GM19238 (cell line): ENCODE results near the gene HACD2.
"Not testable (repeated sequence)": the region's sequence is repeated elsewhere in the genome, so short reads cannot be mapped to it uniquely, and the experiment has no call there.

ENCODE experiments used
- DNase-seq: peaks from one replicate; pipeline ENCODE4 v3.0.0; 2011; ENCODE audit warnings: low spot score; ENCODE audit not compliant: insufficient read length

The HACD2 gene

DNA sequence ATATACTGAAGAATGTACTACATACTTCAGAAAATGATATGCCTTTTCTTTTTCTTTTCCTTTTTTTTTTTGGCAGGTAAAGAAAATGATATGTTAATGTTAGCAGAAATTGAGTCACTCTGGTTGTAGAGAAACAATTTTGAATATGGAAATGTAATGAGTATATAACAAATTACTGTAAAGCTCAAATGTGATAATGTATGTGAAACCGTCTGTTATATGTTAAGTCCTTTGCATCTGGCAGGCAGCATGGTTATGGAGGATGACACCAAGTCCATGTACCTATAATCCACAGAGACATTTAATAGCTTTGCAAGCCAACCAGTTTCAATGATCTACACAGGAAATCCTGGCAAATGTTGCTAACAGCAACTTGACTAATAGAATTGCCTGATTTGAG, 58.4 kb downstream of the HACD2 start:
- no peak for DNase-seq

DNA sequence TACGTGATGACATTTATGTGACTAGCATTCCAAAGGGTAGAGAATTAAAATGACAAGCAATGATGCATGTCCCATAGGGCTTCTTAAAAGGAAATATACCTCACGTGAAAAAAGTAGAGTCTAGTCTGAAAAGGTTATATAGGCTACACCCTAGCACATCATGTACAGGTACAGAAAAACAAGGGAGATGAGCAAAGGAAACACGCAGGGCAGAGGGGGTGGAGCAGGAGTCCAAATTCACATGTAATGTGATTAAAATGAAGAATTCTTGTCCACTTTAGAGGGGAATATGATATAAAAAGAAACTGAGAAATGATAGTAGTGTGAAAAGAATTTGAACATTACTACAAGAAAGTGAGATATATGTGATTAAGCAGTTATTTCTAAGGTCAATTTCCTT, 59.4 kb downstream of the HACD2 start:
- no peak for DNase-seq

DNA sequence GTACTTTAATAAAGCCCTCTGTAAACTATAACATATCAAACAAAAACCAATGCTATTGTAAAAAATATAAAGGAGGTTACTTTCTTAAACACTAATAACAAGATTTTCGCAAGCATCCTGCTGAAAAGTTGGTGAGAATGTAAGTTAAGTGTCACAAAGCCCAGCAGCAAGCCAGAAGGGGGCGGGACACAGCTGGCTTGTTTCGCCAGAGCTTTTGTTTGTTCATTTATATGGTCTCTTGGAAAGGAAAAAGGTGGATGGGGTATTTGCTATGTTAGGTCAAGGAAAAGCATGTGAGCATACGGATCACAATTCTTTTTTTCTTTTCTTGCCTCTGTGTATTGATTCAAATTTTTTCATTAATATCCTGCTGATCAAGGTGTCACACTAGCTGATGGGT, 59.9 kb downstream of the HACD2 start:
- DNase-seq, result no peak

DNA sequence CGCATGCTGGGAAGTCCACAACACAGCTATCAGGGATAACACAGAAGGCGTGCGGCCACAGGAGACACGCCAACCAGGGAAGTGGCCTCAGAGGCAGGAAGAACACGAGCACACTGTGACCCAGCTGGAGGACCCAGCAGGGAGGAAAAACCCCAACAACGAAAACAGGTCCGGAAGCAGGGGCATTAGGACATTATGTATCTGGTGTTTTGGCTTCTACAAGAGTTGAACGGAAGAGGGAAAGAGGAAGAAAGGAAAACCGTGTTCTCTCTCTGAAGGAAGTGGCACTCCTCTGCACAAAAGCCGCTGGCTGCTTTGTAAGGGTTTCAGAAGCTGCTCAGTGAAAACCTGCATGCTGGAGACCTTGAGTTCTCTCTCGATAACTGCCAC, 61.8 kb downstream of the HACD2 start:
- no peak for DNase-seq

DNA sequence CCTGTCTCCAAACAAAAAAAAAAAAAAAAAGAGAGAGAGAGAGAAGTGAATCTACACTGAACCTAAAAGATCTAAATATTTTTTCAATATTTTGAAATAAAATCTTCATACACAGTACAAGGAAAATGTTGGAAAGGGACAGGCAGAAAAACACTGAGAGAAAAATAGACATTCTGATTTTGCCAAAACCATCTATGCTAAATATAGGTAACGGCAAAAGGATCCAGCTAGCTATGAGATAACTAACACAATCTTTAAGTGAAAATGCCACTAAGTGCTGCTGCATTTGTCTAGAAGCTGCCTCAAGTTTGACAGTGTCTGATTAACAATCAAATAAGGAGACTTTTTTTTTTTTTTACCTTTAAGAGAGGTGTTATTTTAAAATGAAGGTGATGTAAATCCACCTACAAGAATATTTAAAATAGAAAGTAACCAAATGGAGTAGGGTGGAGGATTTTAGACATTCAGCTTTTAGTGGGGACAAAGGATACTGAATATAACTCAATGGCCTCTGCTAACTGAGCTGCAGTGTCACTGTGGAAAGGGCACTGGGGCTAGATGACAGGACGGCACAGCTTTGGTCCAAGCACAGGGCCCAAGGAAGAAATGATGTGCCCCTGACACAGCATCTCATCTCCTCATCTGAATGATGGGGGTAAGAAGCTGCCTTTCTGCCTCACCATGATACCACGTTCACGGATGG, 62.4 kb downstream of the HACD2 start:
- no peak for DNase-seq

DNA sequence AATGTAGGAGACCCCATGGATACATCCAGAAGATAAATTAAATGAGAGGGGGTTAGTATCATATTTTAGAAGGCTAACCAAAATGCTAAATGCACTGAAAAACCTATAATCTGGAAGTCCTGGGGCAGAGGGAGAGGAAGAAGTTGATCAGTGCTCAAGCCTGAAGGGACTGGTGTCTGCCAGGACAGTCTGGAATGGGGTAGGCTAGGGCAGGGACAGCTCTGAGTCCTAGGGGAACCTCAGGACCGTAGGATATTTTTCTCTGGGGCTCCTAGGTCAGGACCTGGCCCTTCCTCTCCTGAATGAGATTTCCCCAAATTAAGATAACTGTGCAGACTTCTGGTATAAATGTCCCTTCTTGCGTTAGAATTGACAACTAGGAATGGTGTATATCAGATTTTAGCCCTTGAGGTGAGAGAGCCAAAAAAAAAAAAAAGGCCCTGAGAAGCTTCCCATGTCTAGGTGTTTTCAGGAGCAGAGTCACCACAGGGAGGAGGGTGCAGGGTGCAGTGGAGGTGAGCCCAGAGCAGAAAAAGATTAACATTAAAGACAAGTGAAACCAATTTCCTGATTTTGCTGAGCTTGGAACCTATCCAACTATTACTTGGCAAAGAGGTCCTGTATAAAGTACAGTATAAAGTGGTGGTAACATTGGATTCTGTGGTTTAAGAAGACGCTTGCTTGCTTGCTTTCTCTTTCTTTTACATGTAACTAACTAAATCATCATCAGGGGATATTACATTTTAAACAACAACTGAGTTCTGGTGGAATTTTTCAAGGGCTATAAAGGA, 63.5 kb downstream of the HACD2 start:
- no peak for DNase-seq

DNA sequence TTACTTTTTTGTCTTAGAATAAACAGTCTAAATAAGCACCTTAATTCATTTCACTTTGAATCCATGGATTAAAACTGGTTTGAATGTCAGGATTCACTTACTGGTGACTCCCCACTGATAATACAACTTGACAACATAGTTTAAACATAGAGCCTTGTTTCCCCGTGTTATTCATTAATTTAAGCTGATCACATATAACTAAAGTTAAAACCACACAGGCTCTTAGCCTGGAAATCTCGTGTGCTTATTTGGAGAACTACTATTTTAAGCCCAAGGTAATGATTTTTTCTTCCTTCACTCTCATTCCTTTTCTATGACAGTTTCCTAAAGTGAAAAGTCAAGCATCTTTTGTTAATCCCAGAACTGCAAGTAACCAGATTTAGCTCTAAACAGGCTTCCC, 64.2 kb downstream of the HACD2 start:
- no peak for DNase-seq

DNA sequence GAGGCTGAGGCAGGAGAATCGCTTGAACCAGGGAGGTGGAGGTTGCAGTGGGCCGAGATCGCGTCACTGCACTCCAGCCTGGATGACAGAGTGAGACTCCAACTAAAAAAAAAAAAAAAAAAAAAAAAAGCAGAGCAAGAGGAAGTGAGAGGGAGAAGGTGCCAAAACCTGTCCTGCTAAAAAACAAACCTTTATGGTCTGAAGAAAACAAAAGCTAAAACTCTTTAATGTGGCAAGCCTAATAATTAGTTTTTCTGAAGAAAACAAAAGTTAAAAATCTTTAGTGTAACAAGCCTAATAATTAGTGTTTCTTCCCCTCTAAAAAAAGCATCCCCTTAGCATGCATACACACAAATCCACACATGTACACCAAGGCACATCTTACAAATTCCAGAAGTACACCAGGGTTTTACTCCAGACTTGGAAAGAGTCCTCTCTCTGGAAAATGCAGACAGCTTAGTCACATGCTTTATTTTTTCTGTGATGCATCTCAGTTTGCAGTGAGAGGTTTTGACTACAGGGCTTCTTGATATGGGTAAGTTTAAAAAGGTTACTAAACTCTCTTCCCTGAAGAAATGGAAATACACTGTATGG, 65.9 kb downstream of the HACD2 start:
- DNase-seq, result no peak

DNA sequence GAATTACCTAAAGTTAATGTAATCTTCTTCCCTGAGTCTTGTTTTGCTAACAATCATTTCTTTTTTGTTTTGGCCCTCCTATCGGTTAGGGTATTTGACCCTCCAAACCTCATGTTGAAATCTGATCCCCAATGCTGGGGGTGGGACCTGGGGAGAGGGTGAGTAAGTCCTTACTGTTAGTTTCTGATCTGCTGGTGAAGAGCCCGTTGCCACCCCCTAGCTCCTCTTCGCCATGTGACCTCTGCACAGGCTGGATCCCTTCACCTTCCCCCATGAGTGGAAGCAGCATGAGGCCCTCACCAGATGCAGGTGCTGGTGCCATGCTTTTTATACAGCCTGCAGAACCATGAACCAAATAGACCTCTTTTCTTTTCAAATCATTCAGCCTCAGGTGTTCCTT, 73.1 kb downstream of the HACD2 start:
- DNase-seq, result no peak

DNA sequence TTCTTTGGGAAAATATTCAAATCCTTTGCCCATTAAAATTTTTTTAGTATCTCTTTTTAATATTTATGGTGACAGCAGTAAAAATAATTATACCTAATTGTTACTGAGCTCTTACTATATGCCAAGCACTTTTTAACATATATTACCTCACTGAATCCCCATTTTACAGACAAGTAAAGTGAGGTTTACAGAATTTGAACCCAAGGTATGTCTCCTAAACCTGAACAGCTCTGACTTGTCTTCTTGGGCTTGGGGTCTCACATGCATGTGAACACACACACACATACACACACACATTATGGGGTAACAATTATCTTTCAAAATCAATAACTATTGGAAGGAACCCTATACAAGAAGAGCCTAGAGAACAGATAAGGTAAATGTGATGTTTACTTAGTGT, 73.8 kb downstream of the HACD2 start:
- no peak for DNase-seq

DNA sequence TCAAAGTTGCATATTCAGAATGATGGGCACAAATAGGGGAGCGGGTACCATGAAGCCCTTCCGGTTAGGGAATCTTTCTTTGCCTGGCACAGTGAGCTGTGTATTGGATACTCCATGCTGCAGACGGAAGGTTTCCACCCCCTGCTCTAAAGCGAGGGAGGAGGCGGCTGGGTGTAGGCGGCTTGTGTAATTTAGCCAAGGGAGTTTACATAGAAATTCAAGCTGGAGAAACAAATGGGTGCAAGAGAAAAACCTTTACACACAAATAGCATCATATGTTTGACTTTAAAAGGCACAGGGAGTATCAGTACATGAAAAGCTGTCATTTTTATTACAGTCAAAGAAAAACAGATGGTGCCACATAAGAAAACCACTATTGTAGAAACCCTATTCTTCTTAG, 76.7 kb downstream of the HACD2 start:
- DNase-seq, result no peak

DNA sequence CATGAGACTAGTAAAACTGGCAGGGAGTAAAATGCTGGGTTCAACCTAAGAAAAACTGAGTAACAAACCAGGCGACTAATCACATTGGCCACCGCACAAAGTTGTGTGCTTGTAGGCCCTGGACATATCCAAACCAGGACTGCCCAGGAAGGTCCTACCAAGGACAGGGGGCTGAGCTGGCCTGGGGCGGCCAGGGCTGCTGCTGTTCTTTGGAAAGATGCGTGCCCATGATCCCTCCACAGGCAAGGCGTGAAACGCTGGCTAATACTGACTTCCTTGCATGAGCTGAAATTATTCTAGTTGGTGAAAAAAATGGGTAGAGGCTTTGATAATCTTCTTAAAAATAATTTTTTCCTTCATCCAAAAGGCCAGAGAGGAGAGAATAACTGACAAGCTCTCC, 79.0 kb downstream of the HACD2 start:
- no peak for DNase-seq

DNA sequence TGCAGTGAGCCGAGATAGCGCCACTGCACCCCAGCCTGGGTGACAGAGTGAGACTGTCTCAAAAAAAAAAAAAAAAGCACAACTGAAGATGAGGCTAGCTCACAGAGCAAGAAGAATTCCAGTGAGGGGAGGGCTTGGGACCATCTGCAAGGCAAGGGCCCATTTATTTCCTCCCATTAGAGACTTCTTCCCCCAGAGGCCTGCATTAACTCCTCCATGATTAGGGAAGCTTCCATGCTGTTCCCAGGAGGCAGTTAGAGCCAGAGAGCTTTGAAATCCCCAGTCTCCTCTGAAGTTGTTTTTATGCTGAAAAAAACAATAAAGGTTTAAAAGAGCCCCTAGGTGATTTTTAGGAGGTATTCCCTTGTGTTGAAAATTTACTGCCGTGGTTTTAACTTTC, 81.7 kb downstream of the HACD2 start:
- no peak for DNase-seq

DNA sequence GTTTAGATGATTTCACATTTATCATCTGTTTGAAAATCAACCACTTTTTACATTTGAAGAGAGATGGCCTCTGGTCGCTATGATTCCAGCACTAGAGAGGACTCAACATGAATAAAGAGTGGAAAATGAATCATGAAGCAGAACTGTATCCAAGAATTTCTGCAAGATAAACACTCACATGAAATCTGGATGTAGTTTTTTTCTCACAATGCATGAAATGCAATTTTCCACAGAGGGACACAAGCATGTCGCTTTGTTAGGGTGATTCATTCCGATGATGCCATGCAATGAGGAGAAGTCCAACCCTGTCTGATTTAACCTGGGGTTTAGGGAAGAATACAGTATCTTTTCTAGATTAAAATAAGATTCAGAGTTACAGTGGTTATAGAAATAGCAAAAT, 85.5 kb downstream of the HACD2 start:
- DNase-seq, result no peak

DNA sequence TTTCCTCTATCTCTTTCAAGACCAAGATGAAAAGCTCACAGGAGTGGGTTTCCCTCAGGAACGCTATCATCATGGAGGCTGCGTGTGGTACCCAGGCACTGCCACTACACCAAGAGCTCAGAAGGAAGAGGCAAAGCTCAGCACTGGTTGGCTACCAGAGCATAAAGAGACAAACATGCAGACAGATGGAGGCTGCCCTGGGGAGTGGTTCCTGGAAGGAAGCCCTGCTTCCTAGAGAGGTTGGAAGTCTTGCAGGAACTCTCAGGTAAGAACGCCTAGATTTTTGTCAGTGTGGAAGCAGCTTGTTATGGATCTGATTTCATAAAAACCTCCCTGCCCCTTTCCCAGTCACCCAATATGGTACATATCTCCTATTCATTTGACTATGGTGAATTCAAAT, 86.1 kb downstream of the HACD2 start:
- no peak for DNase-seq

DNA sequence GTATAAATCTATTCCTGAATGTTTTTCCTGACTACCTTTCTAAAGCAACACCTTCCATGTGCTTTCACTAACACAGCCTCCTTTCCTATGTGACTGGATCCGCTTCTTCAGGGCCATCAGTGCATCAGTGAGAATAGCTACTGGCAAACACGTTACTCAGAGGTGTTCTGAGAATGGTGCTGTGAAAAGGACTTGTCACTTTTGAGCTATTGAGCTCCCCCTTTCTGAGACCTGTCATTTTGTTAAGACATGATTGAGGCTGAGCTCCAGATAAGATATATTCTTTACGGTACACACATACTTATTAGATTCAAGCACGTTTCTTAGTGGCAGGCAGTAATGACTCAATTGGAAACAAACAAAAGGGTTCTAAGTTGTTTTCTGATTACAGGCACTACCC, 90.9 kb downstream of the HACD2 start:
- DNase-seq, result no peak

DNA sequence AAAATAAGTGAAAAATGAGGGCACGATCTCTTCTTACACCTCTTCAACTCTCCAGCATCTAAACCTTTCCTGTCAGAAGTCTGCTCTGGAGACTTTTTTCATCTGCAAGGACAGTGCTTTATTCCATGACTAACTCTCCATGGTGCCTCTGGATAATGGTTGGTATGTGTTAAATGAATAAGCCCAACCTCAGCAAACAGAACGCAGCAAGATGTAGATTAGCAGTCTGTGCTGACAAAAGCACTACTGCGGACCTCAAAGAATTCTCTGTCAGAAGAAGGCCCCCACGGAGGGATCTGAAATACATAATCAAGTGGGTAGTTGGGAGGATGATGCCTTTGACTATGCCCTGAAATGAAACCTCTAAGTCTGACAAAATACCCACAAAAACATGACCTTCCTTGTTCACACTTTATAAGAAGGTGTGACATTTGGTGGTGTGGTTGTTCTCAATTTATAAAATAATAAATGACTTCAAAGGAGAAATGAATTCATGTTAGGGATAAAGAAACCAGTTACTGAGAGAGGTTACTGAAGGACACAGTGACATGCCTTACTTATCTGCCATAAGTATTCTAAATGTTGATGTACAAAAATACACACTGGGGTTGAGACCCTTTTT, 92.8 kb downstream of the HACD2 start:
- DNase-seq, result no peak

DNA sequence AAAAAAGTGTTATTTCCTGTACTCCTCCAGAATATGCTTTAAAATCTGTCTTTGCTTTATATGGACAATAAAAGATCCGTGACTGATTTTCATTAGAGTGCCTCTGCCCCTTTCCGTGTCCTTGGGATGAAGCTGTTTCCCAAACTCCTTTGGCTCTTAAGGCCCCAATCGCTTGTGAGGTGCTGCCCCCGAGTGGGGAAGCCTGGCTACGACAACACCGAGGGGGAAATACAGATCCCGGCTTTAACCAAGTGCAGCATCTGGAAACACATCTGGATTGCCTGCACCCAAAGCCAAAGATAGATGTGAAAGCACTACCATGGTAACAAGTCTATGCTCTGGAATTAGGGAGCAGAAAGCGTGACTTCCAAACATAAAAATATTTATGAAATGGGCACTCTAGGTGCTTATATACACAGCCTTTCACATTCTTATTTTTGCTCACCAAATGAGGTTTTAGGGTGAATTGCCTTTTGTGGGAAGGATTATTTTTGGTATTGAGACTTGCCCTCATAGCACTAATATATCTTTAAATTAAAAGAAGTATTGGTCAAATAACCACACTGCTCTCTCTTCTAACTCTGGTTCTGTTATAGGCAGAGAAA, 95.4 kb downstream of the HACD2 start:
- peak; percentile 39 for DNase-seq

DNA sequence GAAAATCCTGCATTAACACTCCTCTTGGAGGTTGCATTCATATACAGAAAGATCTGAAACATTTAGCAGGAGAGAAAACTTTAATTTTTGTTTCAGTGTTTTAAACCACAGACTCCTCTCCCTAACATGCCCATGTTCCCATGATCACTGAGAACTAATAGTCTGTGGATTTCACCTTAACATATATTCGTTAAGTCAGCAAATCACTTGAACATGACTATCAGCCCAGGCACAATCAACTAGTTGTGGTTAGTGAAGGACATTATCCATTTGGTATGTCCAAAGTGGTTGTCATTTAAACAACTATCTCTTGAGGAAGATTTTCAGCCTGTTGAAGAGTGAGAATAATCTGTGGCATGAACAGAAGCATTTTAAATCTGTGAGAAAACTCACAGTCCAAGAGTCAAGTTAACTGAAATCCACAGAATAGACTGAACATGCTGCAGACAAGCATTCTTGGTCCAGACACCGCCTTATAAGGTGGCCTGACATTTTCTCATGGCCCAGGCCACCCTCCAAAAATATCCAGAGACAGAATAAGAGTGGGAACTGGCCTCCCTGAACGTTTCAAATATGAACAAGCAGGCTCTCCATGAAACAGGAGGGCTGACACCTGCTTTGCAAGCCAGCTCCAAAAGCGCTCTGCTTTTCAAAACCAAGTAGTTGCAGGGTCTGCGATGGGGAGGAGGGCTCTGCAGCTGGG, 96.1 kb downstream of the HACD2 start:
- DNase-seq, result no peak

DNA sequence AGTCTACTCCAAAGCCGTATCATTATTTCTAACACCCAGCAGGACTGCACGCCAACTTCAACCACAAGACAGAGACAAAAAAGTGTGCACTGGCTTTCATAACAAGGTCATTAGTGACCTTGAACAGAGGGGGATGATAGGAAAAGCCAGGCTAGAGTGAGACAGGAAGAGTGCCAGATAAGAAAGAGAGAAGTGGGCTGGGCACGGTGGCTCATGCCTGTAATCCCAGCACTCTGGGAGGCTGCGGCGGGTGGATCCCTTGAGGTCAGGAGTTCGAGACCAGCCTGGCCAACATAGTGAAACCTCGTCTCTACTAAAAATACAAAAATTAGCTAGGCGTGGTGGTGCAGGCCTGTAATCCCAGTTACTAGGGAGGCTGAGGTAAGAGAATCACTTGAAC, 97.8 kb downstream of the HACD2 start:
- not testable (repeated sequence) for DNase-seq

DNA sequence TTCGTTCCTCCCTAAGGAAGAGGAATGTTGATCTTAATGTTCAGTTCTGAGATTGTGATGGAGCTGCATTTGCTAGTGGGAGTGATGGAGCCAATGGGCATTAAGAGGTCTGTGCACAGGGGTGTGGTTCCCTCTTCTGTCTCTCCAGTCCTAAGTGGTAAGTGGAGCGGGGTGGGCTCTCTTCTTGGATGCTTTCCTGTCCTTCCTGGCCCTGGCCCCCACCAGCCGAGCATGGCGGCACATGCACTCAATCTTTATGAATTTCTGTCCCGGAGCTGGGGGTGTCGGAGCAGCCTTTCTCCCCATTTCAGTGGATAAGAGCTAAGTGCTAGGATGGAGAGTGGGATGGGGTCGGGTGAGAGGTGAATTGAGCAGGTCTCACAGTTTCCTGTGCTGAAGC, 98.4 kb downstream of the HACD2 start:
- no peak for DNase-seq
